C4-2B (cell line): ENCODE results near the gene CST9L.

Experiments used
- ZFX ChIP-seq: fragments of 450-650 bp; IDR thresholded peaks from 2 replicates; pipeline ENCODE4 v1.6.1; 2017
- TF ChIP-seq, protein P1 (sequence below): fragments of 450-650 bp; conservative IDR thresholded peaks from 2 replicates; pipeline ENCODE4 v1.5.1; 2017; ENCODE audit warnings: mild to moderate bottlenecking

DNA sequence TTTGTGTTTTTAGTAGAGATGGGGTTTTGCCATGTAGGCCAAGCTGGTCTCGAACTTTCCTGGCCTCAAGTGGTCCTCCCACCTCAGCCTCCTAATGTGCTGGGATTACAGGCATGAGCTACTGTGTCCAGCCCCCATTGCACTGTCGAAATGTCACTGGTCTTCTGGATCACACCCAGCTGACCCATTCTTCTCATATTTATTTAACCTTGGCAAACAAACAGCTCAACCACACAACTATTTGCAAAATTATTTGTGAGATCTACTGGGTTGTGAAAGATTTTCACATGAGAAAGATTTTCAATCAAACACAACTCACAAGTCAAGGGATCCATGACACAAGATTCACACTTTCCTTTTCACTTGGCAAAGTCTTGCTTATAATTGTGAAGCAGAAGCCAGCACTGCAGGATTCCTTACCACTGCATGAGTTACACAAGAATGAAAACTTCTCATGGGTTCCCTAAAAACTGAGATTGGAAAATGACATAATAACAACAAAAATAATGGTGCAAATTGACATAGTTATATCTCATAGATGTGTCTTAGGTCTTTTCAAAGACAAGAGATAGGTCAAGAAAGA is 2.0 kb upstream of the CST9L start:
- TF ChIP-seq, protein P1, sequence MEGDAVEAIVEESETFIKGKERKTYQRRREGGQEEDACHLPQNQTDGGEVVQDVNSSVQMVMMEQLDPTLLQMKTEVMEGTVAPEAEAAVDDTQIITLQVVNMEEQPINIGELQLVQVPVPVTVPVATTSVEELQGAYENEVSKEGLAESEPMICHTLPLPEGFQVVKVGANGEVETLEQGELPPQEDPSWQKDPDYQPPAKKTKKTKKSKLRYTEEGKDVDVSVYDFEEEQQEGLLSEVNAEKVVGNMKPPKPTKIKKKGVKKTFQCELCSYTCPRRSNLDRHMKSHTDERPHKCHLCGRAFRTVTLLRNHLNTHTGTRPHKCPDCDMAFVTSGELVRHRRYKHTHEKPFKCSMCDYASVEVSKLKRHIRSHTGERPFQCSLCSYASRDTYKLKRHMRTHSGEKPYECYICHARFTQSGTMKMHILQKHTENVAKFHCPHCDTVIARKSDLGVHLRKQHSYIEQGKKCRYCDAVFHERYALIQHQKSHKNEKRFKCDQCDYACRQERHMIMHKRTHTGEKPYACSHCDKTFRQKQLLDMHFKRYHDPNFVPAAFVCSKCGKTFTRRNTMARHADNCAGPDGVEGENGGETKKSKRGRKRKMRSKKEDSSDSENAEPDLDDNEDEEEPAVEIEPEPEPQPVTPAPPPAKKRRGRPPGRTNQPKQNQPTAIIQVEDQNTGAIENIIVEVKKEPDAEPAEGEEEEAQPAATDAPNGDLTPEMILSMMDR = no peak
- TF ChIP-seq ZFX = no peak
